Loucy (cell line): ENCODE measurements around the gene CDH12.

Experiments
- CTCF ChIP-seq: fragments of 200-600 bp; sonication (generic); conservative IDR thresholded peaks from 2 replicates; pipeline ENCODE4 v1.5.1; 2014; ENCODE audit warnings: mild to moderate bottlenecking, antibody characterized with exemption, low read length
- EZH2phosphoT487 ChIP-seq: fragments of 200-600 bp; IDR thresholded peaks from 2 replicates; pipeline ENCODE4 v1.6.1; 2018; ENCODE audit warnings: antibody characterized with exemption, mild to moderate bottlenecking, moderate library complexity, borderline replicate concordance

- TF ChIP-seq EZH2phosphoT487 (no peak), CTCF (no peak)
Observed at GRCh38 chr5:21823588-21823987, 1029.6 kb downstream of the CDH12 start.
